OCI-LY3 (cell line): ENCODE data around the gene KCTD17.

Source experiments
- H2AFZ ChIP-seq: fragments of 200-600, 300-600 bp; shearing (Covaris generic); 2 replicates; pipeline ENCODE4 v1.6.0; 2014; ENCODE audit warnings: antibody characterized with exemption, low read depth, low read length
- H3K27ac ChIP-seq: fragments of 200-600, 300-600 bp; sonication (generic); 2 replicates; pipeline ENCODE4 v1.5.1; 2014; ENCODE audit warnings: mild to moderate bottlenecking, low read length, moderate library complexity, mixed read lengths
- H3K27me3 ChIP-seq: fragments of 200-600, 300-600 bp; sonication (generic); 2 replicates; pipeline ENCODE4 v1.6.1; 2014; ENCODE audit warnings: low read depth, low read length, mixed read lengths
- H3K36me3 ChIP-seq: fragments of 200-600, 300-600 bp; sonication (generic); replicated peaks from 2 replicates; pipeline ENCODE3; 2014; ENCODE audit warnings: low read depth, low read length, mixed read lengths
- H3K4me1 ChIP-seq: fragments of 300-600, 200-600 bp; sonication (generic); 2 replicates; pipeline ENCODE4 v1.6.1; 2014; ENCODE audit warnings: low read length, mixed read lengths
- H3K4me2 ChIP-seq: fragments of 200-600, 300-600 bp; sonication (generic); 2 replicates; pipeline ENCODE4 v1.6.1; 2014; ENCODE audit warnings: low read length, mixed read lengths
- H3K4me3 ChIP-seq: fragments of 300-600, 200-600 bp; sonication (generic); 2 replicates; pipeline ENCODE4 v1.5.1; 2014; ENCODE audit warnings: antibody characterized with exemption, mild to moderate bottlenecking, low read length, moderate library complexity
- H3K79me2 ChIP-seq: fragments of 300-600, 200-600 bp; shearing (Covaris generic); 2 replicates; pipeline ENCODE4 v1.6.1; 2014; ENCODE audit warnings: mild to moderate bottlenecking, low read length, mixed read lengths
- H3K9ac ChIP-seq: fragments of 300-600, 200-600 bp; shearing (Covaris generic); 2 replicates; pipeline ENCODE4 v1.6.0; 2014; ENCODE audit warnings: mild to moderate bottlenecking, low read length, moderate library complexity
- H3K9me3 ChIP-seq: fragments of 200-600, 300-600 bp; shearing (Covaris generic); 2 replicates; pipeline ENCODE4 v1.6.1; 2014; ENCODE audit warnings: low read length, mixed read lengths; ENCODE audit not compliant: insufficient read depth
- H4K20me1 ChIP-seq: fragments of 200-600, 300-600 bp; sonication (generic); 2 replicates; pipeline ENCODE4 v1.6.1; 2016; ENCODE audit warnings: low read length, mixed read lengths; ENCODE audit not compliant: insufficient read depth
- EZH2phosphoT487 ChIP-seq: fragments of 200-600 bp; shearing (Covaris generic); IDR thresholded peaks from 2 replicates; pipeline ENCODE4 v1.6.1; 2018; ENCODE audit warnings: antibody characterized with exemption, mixed run types, low read depth
- TF ChIP-seq, protein P1 (sequence below): fragments of 200-600, 300-600 bp; sonication (generic); IDR thresholded peaks from 2 replicates; pipeline ENCODE4 v1.5.1; 2014; ENCODE audit warnings: antibody characterized with exemption, low read length, low read depth

The KCTD17 gene

DNA sequence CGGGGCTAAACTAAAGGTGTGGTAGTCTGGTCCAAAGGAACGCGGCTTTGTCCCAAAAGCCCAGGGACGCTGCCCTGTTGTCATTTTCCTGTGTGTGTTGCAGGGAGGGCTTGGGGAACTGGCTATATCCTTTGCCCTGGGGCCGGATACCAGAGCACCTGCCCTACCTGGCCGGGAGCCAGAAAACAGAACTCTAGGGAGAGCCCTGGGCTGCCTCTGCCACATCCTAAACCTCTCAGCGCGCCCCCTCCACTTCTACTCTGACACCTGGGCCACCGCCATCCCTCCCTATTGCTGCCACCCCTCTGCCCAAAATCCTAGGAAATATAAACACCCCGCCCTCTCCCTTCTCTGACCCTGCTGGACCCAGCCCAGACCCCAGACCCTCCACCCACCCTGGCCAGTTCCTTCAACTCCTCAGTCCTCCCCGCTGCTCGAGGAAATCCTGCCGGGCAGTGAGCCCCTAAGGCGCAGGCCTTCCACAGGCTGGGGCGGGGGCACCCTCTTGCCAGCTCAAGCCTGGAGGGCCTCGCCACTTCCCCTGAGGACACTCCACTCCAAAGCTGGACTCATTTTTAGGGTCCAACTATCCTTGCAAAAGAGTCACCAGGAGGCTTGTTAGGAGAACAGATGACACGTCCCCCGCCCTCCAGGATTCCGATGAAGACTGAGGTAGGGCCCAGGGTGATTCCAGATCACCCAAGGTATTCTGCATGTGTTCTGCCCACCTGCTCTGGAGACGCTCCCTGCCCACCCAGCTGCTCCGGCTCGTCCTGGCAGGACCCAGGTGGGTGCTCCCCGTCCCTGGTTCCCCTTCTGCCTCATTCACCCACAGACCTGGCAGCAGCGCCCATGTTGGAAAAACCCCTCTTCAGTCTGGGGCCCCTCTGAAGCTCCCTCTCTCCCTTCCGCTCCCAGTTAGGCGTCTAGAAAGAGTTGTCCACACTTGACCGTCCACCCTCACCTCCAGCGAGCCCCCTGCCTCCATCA, 12.2 kb downstream of the KCTD17 start:
- no peak overlapping the region for H2AFZ ChIP-seq
- no peak overlapping the region for H3K4me2 ChIP-seq
- H3K4me1 ChIP-seq: peaks cover 18% of the 10 kb centered on the region
- no peaks in the 10 kb centered on the region for H3K27me3 ChIP-seq
- 0 out of 2 replicates have a peak, but pooled peaks cover 7% of the 10 kb centered on the region for H4K20me1 ChIP-seq
- no peak overlapping the region for H3K9ac ChIP-seq
- peaks cover 41% of the 10 kb centered on the region for H3K36me3 ChIP-seq
- no peak overlapping the region for H3K4me3 ChIP-seq
- no peaks in the 10 kb centered on the region for H3K9me3 ChIP-seq
- TF ChIP-seq, protein P1, sequence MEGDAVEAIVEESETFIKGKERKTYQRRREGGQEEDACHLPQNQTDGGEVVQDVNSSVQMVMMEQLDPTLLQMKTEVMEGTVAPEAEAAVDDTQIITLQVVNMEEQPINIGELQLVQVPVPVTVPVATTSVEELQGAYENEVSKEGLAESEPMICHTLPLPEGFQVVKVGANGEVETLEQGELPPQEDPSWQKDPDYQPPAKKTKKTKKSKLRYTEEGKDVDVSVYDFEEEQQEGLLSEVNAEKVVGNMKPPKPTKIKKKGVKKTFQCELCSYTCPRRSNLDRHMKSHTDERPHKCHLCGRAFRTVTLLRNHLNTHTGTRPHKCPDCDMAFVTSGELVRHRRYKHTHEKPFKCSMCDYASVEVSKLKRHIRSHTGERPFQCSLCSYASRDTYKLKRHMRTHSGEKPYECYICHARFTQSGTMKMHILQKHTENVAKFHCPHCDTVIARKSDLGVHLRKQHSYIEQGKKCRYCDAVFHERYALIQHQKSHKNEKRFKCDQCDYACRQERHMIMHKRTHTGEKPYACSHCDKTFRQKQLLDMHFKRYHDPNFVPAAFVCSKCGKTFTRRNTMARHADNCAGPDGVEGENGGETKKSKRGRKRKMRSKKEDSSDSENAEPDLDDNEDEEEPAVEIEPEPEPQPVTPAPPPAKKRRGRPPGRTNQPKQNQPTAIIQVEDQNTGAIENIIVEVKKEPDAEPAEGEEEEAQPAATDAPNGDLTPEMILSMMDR: no peak
- no peak for TF ChIP-seq EZH2phosphoT487
- no peak overlapping the region for H3K27ac ChIP-seq
- no peaks in the 10 kb centered on the region for H3K79me2 ChIP-seq

DNA sequence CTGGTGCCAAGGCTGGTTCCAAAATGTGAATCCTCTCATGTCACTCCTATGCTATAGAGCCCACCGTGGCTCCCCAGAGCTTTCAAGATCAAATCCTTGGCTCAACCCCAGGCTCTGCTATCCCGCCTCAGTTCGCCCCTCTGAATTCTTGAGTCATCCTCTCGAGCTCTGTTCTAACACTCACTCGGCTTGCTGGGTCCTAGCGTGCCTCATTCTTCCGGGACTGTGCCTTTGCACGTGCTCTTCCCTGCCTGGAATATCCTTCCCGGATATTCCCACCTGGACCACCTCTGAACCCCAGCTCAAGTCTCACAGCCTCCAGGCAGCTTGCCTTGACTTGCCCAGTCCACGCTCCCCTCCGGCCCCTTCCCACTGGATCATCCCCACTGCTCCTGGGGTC, 13.0 kb downstream of the KCTD17 start:
- no peaks in the 10 kb centered on the region for H3K27me3 ChIP-seq
- no peak overlapping the region for H3K4me2 ChIP-seq
- H3K4me1 ChIP-seq: peaks cover 18% of the 10 kb centered on the region
- no peak for TF ChIP-seq EZH2phosphoT487
- TF ChIP-seq, protein P1: no peak
- 0 out of 2 replicates have a peak, but pooled peaks cover 7% of the 10 kb centered on the region for H4K20me1 ChIP-seq
- no peaks in the 10 kb centered on the region for H3K9me3 ChIP-seq
- no peak overlapping the region for H3K9ac ChIP-seq
- H3K36me3 ChIP-seq: peaks cover 47% of the 10 kb centered on the region
- no peak overlapping the region for H3K27ac ChIP-seq
- H3K79me2 ChIP-seq: no peaks in the 10 kb centered on the region
- no peak overlapping the region for H2AFZ ChIP-seq
- H3K4me3 ChIP-seq: no peak overlapping the region

DNA sequence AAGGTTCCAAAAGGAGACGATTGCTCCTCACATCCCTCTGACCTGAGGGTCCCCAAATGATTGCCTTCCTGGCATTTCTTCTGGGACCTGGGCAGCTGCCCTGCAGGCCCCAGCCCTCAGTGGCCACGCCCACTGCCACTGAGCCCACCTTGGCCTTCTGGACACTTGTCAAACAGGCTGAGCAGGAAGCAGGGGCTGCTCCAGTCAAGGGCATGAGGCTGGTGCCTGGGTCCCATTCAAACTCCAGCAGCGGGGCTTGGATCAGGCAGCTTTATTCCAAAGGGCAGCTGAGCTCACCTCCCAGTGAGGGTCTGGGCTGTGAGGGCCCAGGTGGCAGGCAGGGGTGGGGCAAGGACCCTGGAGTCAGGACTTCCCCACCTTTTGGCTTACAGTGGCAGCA, 13.6 kb downstream of the KCTD17 start:
- H2AFZ ChIP-seq: no peak overlapping the region
- no peaks in the 10 kb centered on the region for H3K27me3 ChIP-seq
- no peak overlapping the region for H3K4me2 ChIP-seq
- H3K27ac ChIP-seq: no peak overlapping the region
- no peak for TF ChIP-seq EZH2phosphoT487
- TF ChIP-seq, protein P1: no peak
- H3K79me2 ChIP-seq: no peaks in the 10 kb centered on the region
- peaks cover 49% of the 10 kb centered on the region for H3K36me3 ChIP-seq
- H3K4me3 ChIP-seq: no peak overlapping the region
- 0 out of 2 replicates have a peak, but pooled peaks cover 7% of the 10 kb centered on the region for H4K20me1 ChIP-seq
- H3K9me3 ChIP-seq: no peaks in the 10 kb centered on the region
- no peak overlapping the region for H3K9ac ChIP-seq
- H3K4me1 ChIP-seq: peaks cover 17% of the 10 kb centered on the region

DNA sequence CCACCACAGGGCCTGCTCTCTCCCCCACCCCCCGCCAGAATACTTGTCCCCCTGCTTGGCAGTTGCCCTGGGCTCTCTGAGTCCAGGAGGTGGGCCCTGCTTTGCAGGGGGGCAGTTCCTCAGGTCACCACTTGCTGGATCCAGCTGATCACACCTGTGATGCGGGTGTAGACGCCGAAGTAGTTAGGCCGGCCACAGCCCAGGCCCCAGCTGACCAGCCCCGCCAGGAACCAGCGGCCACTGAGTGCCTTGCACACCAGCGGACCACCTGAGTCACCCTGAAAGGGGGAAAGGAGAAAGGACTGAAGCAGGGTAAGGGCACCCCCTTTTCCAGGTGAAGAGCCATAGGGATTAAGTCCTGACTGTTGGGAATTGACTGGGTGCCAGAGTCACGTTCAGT, 14.4 kb downstream of the KCTD17 start:
- H3K36me3 ChIP-seq: peaks cover 56% of the 10 kb centered on the region
- no peaks in the 10 kb centered on the region for H3K27me3 ChIP-seq
- no peak overlapping the region for H3K4me2 ChIP-seq
- peaks cover 9% of the 10 kb centered on the region for H3K4me1 ChIP-seq
- no peak overlapping the region for H3K4me3 ChIP-seq
- H4K20me1 ChIP-seq: 0 out of 2 replicates have a peak, but pooled peaks cover 7% of the 10 kb centered on the region
- no peak overlapping the region for H3K9ac ChIP-seq
- no peak overlapping the region for H3K27ac ChIP-seq
- H3K79me2 ChIP-seq: no peaks in the 10 kb centered on the region
- no peaks in the 10 kb centered on the region for H3K9me3 ChIP-seq
- no peak for TF ChIP-seq EZH2phosphoT487
- no peak overlapping the region for H2AFZ ChIP-seq
